Measurements from ENCODE around the gene SLC6A19.

The SLC6A19 gene

GRCh38 chr5:1207555-1207954 lies 6.2 kb downstream of the SLC6A19 start:
- H3K4me1 ChIP-seq (ENCODE audit: low read depth, poor library complexity, severe bottlenecking) = peaks cover 4% of the 10 kb centered on the region
- H3K36me3 ChIP-seq (ENCODE audit: insufficient read depth) = no peaks in the 10 kb centered on the region
- H3K4me2 ChIP-seq = no peak overlapping the region
- H3K4me3 ChIP-seq (IDR thresholded peaks at IDR 0.05; ENCODE audit: insufficient read depth, low read depth, low read length) = no peak overlapping the region
- no peak for TF ChIP-seq CTCF (conservative IDR thresholded peaks at IDR 0.05; ENCODE audit: low read depth, low read length)
- no peak overlapping the region for H3K9ac ChIP-seq
- no peaks in the 10 kb centered on the region for H4K20me1 ChIP-seq (ENCODE audit: insufficient read depth)
- no peaks in the 10 kb centered on the region for H3K79me2 ChIP-seq (ENCODE audit: insufficient read depth, low read depth)
- H3K27ac ChIP-seq = no peak overlapping the region
- 0 out of 2 replicates have a peak, but pooled peaks cover 2% of the 10 kb centered on the region for H3K27me3 ChIP-seq (ENCODE audit: insufficient read depth, low read depth)
- no peak overlapping the region for H2AFZ ChIP-seq (ENCODE audit: low read depth)

GRCh38 chr5:1208221-1208742 lies 6.9 kb downstream of the SLC6A19 start:
- Histone ChIP-seq H3K4me1 (ENCODE audit: low read depth, poor library complexity, severe bottlenecking) (peaks cover 4% of the 10 kb centered on the region), H3K27me3 (ENCODE audit: insufficient read depth, low read depth) (0 out of 2 replicates have a peak, but pooled peaks cover 2% of the 10 kb centered on the region), H3K4me2 (no peak overlapping the region), H3K4me3 (IDR thresholded peaks at IDR 0.05; ENCODE audit: insufficient read depth, low read depth, low read length) (no peak overlapping the region), H3K9ac (no peak overlapping the region), H4K20me1 (ENCODE audit: insufficient read depth) (no peaks in the 10 kb centered on the region), H3K27ac (no peak overlapping the region), H3K36me3 (ENCODE audit: insufficient read depth) (no peaks in the 10 kb centered on the region), H3K79me2 (ENCODE audit: insufficient read depth, low read depth) (no peaks in the 10 kb centered on the region), H2AFZ (ENCODE audit: low read depth) (no peak overlapping the region)
- no peak for TF ChIP-seq CTCF (conservative IDR thresholded peaks at IDR 0.05; ENCODE audit: low read depth, low read length)

GRCh38 chr5:1208743-1209488 lies 7.5 kb downstream of the SLC6A19 start:
- Histone ChIP-seq H3K4me2 (no peak overlapping the region), H3K27me3 (ENCODE audit: insufficient read depth, low read depth) (0 out of 2 replicates have a peak, but pooled peaks cover 2% of the 10 kb centered on the region), H2AFZ (ENCODE audit: low read depth) (no peak overlapping the region), H3K36me3 (ENCODE audit: insufficient read depth) (no peaks in the 10 kb centered on the region), H3K4me1 (ENCODE audit: low read depth, poor library complexity, severe bottlenecking) (peaks cover 4% of the 10 kb centered on the region), H3K27ac (no peak overlapping the region), H3K4me3 (IDR thresholded peaks at IDR 0.05; ENCODE audit: insufficient read depth, low read depth, low read length) (no peak overlapping the region), H3K79me2 (ENCODE audit: insufficient read depth, low read depth) (no peaks in the 10 kb centered on the region), H3K9ac (no peak overlapping the region), H4K20me1 (ENCODE audit: insufficient read depth) (no peaks in the 10 kb centered on the region)
- no peak for TF ChIP-seq CTCF (conservative IDR thresholded peaks at IDR 0.05; ENCODE audit: low read depth, low read length)

GRCh38 chr5:1209489-1209852 lies 8.1 kb downstream of the SLC6A19 start:
- no peak overlapping the region; the same call in 1 of the 2 replicates for H2AFZ ChIP-seq (ENCODE audit: low read depth)
- no peak overlapping the region for H3K27ac ChIP-seq
- no peak overlapping the region for H3K9ac ChIP-seq
- no peaks in the 10 kb centered on the region for H3K79me2 ChIP-seq (ENCODE audit: insufficient read depth, low read depth)
- no peak for TF ChIP-seq CTCF (conservative IDR thresholded peaks at IDR 0.05; ENCODE audit: low read depth, low read length)
- H3K27me3 ChIP-seq (ENCODE audit: insufficient read depth, low read depth) = 0 out of 2 replicates have a peak, but pooled peaks cover 2% of the 10 kb centered on the region
- H3K4me3 ChIP-seq (IDR thresholded peaks at IDR 0.05; ENCODE audit: insufficient read depth, low read depth, low read length) = no peak overlapping the region
- no peak overlapping the region for H3K4me2 ChIP-seq
- H3K36me3 ChIP-seq (ENCODE audit: insufficient read depth) = no peaks in the 10 kb centered on the region
- H3K4me1 ChIP-seq (ENCODE audit: low read depth, poor library complexity, severe bottlenecking) = peaks cover 4% of the 10 kb centered on the region
- no peaks in the 10 kb centered on the region for H4K20me1 ChIP-seq (ENCODE audit: insufficient read depth)

Measured in KMS-11 (cell line).